CD4-positive, CD25-positive, alpha-beta regulatory T cell (primary cell): ENCODE measurements around the gene TPRG1. TPM values are rescaled to one million over a fixed set of nuclear protein-coding genes. Genes with fewer than 3 reads are reported as not detected.

Experiments used
- ATAC-seq, 2 donors: fragments of 150-1000 bp; cut with Tn5 transposase; one replicate each; pipeline ENCODE4 v1.10.0; 2021; ENCODE audit warnings: low read depth in 2 of 2, moderate number of reproducible peaks in 2 of 2, moderate library complexity in 1 of 2
- DNase-seq, 3 donors: peaks; one replicate each; pipeline versions ENCODE4 v3.0.0 to v3.0.0-alpha.2; 2012 to 2022; ENCODE audit warnings: mixed read lengths in 1 of 3
- H3K27ac ChIP-seq: one replicate; pipeline ENCODE4 v1.7.0; 2013; ENCODE audit warnings: mild to moderate bottlenecking, low read length; ENCODE audit not compliant: insufficient read depth, poor library complexity, severe bottlenecking
- H3K27me3 ChIP-seq: one replicate; pipeline ENCODE4 v1.7.0; 2013; ENCODE audit warnings: low read length; ENCODE audit not compliant: control insufficient read depth, insufficient read depth
- H3K36me3 ChIP-seq: one replicate; pipeline ENCODE4 v1.7.0; 2013; ENCODE audit warnings: mild to moderate bottlenecking, low read length, moderate library complexity; ENCODE audit not compliant: control insufficient read depth, insufficient read depth
- H3K4me1 ChIP-seq: 2 replicates; pipeline ENCODE4 v1.7.0; 2013; ENCODE audit warnings: mild to moderate bottlenecking, low read length; ENCODE audit not compliant: insufficient read depth, control insufficient read depth, poor library complexity, severe bottlenecking
- H3K4me3 ChIP-seq: one replicate; pipeline ENCODE4 v1.7.0; 2013; ENCODE audit warnings: low read depth, mild to moderate bottlenecking, low read length, moderate library complexity
- H3K9me3 ChIP-seq, 2 experiments: 1 replicate in 1 of 2; 2 replicates in 1 of 2; pipeline ENCODE4 v1.7.0; 2013; ENCODE audit warnings: low read length in 2 of 2, mild to moderate bottlenecking in 1 of 2, moderate library complexity in 1 of 2; ENCODE audit not compliant: control insufficient read depth in 2 of 2
- H3K27ac Mint-ChIP-seq, 3 donors: one replicate each; pipeline ENCODE4 v1.8.0; 2020 to 2022; ENCODE audit warnings: mild to moderate bottlenecking in 3 of 3, mixed read lengths in 3 of 3, moderate library complexity in 2 of 3
- H3K27me3 Mint-ChIP-seq: one replicate; pipeline ENCODE4 v1.8.0; 2022; ENCODE audit warnings: mild to moderate bottlenecking, mixed read lengths
- H3K36me3 Mint-ChIP-seq: one replicate; pipeline ENCODE4 v1.8.0; 2020; ENCODE audit warnings: mixed read lengths
- H3K4me1 Mint-ChIP-seq, 4 donors: one replicate each; pipeline ENCODE4 v1.8.0; 2020 to 2022; ENCODE audit warnings: mixed read lengths in 4 of 4, mild to moderate bottlenecking in 1 of 4
- H3K4me3 Mint-ChIP-seq, 4 donors: one replicate each; pipeline ENCODE4 v1.8.0; 2020 to 2022; ENCODE audit warnings: mild to moderate bottlenecking in 4 of 4, mixed read lengths in 4 of 4, moderate library complexity in 3 of 4
- H3K9me3 Mint-ChIP-seq, 7 donors: one replicate each; pipeline ENCODE4 v1.8.0; 2020 to 2022; ENCODE audit warnings: mixed read lengths in 7 of 7, mild to moderate bottlenecking in 3 of 7, moderate library complexity in 2 of 7
- polyA plus RNA-seq, 4 donors: library from polyadenylated mRNA; unstranded; fragments of 300-500 nt; fragmentation: Illumina TruSeq; gene quantifications; one replicate each; pipeline ENCODE4 v1.2.3, GENCODE V29; 2021
- total RNA-seq: library from RNA; stranded (reverse); gene quantifications from one replicate; pipeline ENCODE4 v1.2.3, GENCODE V29; 2022

Gene TPRG1, protein sequence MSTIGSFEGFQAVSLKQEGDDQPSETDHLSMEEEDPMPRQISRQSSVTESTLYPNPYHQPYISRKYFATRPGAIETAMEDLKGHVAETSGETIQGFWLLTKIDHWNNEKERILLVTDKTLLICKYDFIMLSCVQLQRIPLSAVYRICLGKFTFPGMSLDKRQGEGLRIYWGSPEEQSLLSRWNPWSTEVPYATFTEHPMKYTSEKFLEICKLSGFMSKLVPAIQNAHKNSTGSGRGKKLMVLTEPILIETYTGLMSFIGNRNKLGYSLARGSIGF
- total RNA-seq (5.5 TPM), polyA plus RNA-seq (10 to 100 TPM in 1 of 4 donors, 1 to 10 TPM in 3; 1.5 to 10.8 (median 3.7) TPM)

DNA sequence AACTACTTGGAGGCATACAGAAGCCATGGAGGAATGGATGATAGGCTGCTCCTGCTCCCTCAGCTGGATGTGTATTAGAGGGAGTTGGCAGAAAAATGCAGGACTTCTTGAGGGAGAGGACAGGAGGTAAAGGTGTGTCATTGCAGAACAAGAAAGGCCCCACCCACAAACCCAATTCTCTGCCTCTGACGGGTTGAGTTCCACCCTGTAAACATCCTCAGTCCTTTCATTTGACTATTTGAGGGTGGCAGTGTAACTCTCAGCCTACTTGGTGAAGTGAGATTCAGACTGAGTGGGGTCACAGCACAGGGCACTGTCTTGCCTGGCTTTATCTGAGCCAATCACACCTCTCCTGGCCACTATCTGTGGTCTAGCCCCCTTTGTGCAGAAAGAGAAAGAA, at the start of gene TPRG1:
Gene TPRG1, plus strand, starts transcription at position 265 of the 400 bp plus-strand sequence. CDS start 35,414 bp downstream, outside the sequence.
- no peaks in the 10 kb centered on the region for H3K27me3 Mint-ChIP-seq
- no peaks in the 10 kb centered on the region for H3K36me3 Mint-ChIP-seq
- Histone ChIP-seq H3K9me3 (no peaks in the 10 kb centered on the region), H3K27ac (peak within 1 kb of the TSS; percentile 51), H3K4me1 (peaks cover 12% of the 10 kb centered on the region), H3K27me3 (no peaks in the 10 kb centered on the region), H3K36me3 (no peaks in the 10 kb centered on the region), H3K4me3 (peak within 1 kb of the TSS; percentile 9)
- H3K9me3 Mint-ChIP-seq = peaks cover 0 to 3% (median 0%) of the 10 kb centered on the region in 7 donors
- H3K4me3 Mint-ChIP-seq = peak within 1 kb of the TSS; percentile 3 to 81 (median 32)
- ATAC-seq (peak; percentile 69 to 72), DNase-seq (peak in 2 of 3 donors; percentile 24 to 69)
- H3K4me1 Mint-ChIP-seq = peaks cover 18 to 23% (median 22%) of the 10 kb centered on the region in 4 donors
- peak within 1 kb of the TSS; percentile 39 to 59 (median 48) for H3K27ac Mint-ChIP-seq

DNA sequence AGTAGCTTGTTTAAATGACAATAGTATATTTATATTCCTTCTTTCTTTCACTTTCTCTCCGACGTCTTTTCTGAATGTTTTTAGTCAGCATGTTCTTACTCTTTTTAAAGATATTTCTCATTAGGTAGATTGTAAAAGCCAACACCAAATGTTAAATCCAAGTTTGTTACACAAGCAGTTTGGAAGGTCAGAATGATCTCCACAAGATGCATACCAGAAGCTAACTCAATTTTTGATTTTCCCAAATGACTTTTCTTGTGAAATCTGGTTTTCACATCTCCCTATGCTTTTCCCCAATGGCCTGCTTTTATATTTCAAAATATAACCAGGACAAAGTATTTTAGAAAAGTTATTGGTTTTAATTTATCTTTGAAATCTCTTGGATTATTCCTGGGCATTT, 49.7 kb upstream of the TPRG1 start:
- Mint-ChIP-seq H3K9me3 (peaks cover 0 to 14% (median 6%) of the 10 kb centered on the region in 7 donors), H3K4me3 (peak overlapping the region; percentile 56 to 73 (median 72)), H3K27me3 (no peaks in the 10 kb centered on the region), H3K36me3 (peaks cover 9% of the 10 kb centered on the region), H3K4me1 (peaks cover 11 to 46% (median 34%) of the 10 kb centered on the region in 4 donors), H3K27ac (peak overlapping the region in 1 of 3 donors; percentile 51)
- peak overlapping the region; percentile 79 for H3K4me3 ChIP-seq
- DNase-seq (no peak), ATAC-seq (no peak)
- H3K36me3 ChIP-seq = no peaks in the 10 kb centered on the region
- H3K27me3 ChIP-seq = no peaks in the 10 kb centered on the region
- H3K4me1 ChIP-seq = peaks cover 11% of the 10 kb centered on the region
- peaks cover 0 to 13% of the 10 kb centered on the region in 2 experiments for H3K9me3 ChIP-seq
- no peak overlapping the region for H3K27ac ChIP-seq

DNA sequence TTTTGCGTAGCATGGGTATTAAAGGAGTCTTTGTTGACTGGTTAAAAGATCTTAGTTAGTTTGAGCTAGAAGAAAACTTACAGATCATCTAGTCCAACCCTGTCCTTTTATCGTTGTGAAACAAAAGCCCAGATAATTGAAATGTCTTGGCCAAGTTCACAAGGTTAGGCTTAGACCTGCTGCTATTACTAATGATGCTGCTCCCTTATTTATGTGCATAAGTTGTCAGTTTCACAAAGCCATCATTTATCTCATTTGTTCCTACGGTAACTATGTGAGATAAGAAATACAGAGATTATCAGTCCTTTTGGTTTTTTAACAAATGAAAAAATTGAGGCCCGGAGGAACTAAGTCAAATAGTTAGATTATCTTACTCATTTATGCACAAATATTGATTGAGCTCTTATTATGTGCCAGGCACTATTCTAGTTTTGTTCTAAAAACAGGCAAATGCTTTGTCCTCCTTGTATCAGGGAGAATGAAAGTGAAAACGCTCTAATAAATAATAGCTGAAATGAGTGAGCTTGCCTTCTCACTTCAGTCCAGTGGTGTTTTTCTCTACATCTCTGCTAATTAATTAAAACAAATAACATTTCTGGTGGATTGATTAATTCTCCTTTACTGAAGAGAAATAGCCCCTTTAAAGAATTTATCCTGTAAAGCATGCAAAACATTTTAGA, 49.1 kb upstream of the TPRG1 start:
- peak overlapping the region; percentile 79 for H3K4me3 ChIP-seq
- peaks cover 8% of the 10 kb centered on the region for H3K36me3 Mint-ChIP-seq
- H3K4me1 Mint-ChIP-seq = peaks cover 11 to 46% (median 34%) of the 10 kb centered on the region in 4 donors
- peak overlapping the region; percentile 34 for H3K27ac ChIP-seq
- H3K27me3 ChIP-seq = no peaks in the 10 kb centered on the region
- H3K36me3 ChIP-seq = no peaks in the 10 kb centered on the region
- ATAC-seq (no peak), DNase-seq (no peak)
- peaks cover 0 to 13% of the 10 kb centered on the region in 2 experiments for H3K9me3 ChIP-seq
- H3K4me3 Mint-ChIP-seq = peak overlapping the region; percentile 56 to 73 (median 72)
- H3K27ac Mint-ChIP-seq = peak overlapping the region in 1 of 3 donors; percentile 51
- peaks cover 11% of the 10 kb centered on the region for H3K4me1 ChIP-seq
- H3K27me3 Mint-ChIP-seq = no peaks in the 10 kb centered on the region
- H3K9me3 Mint-ChIP-seq = peaks cover 0 to 14% (median 6%) of the 10 kb centered on the region in 7 donors

DNA sequence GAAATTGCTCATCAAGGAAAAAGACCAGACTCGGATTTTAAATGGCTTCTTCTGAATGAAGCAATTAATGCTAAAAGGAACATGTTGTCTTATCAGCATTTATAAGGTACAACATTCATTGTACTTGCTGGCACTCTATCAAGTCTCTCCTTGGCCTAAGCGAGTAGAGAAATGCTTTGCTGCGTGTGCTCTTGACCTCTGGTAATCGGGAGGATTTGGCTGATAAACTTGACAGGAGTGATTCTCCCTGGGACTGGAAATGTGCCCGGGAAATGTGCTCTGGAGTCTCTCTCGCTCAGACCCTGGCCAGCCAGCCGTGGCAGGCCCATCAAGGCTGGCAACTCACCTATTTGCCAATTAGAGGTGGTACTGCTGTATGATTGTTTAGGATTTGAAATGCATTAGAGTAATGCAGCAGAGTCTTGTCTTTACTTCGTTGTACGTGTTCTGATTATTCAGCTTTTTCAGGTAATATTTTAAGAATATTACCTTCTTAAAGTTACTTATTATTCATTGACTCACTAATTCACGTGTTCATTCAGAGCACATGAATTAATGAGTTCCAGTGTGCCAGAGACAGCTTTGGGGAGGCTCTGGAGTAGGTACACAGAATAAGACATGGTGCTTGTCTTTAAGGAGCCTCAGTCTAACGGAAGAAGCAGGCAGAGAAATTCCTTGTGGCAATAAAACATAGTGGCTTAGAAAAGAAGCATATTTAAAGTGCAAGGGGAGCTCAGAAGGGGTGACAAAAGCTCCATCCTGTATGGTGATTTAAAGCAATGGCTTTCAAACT, 48.0 kb upstream of the TPRG1 start:
- no peak for ATAC-seq
- Histone ChIP-seq H3K9me3 (peaks cover 0 to 13% of the 10 kb centered on the region in 2 experiments), H3K27ac (no peak overlapping the region), H3K4me3 (no peak overlapping the region), H3K27me3 (no peaks in the 10 kb centered on the region), H3K4me1 (peaks cover 11% of the 10 kb centered on the region), H3K36me3 (no peaks in the 10 kb centered on the region)
- Mint-ChIP-seq H3K4me1 (peaks cover 11 to 46% (median 34%) of the 10 kb centered on the region in 4 donors), H3K36me3 (peaks cover 3% of the 10 kb centered on the region), H3K27ac (no peak overlapping the region), H3K9me3 (peaks cover 0 to 10% (median 2%) of the 10 kb centered on the region in 7 donors), H3K4me3 (peak overlapping the region in 1 of 4 donors; percentile 72), H3K27me3 (no peaks in the 10 kb centered on the region)
- DNase-seq = no peak

DNA sequence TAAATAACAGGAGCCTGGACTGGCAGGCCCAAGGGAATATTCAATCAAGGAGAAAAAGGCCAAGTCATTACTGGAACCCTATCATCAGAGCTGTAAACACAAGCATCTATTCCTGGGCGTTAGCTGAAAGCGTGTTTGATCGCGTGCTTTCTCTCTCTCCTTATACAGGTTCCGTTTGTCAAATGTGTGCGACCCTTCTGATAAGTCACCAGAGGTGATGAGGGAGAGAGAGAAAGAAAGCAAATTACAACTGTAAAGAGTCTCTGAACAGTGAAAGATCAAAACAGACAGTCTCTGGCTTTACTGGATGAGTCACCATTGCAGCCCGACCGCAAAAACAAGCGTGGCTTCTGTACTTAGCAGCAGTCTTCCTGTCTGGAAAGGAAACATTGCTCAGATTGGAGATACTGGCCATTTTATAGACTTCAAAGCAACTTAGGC, 39.5 kb upstream of the TPRG1 start:
- Mint-ChIP-seq H3K27ac (peak overlapping the region; percentile 90 to 99 (median 95)), H3K36me3 (peaks cover 5% of the 10 kb centered on the region), H3K27me3 (no peaks in the 10 kb centered on the region), H3K9me3 (peaks cover 0 to 11% (median 3%) of the 10 kb centered on the region in 7 donors), H3K4me3 (peak overlapping the region; percentile 55 to 81 (median 70)), H3K4me1 (peaks cover 21 to 35% (median 27%) of the 10 kb centered on the region in 4 donors)
- peaks cover 23% of the 10 kb centered on the region for H3K4me1 ChIP-seq
- DNase-seq (peak; percentile 61 to 95 (median 72)), ATAC-seq (peak; percentile 96 to 97)
- H3K9me3 ChIP-seq = no peaks in the 10 kb centered on the region
- peak overlapping the region; percentile 84 for H3K27ac ChIP-seq
- H3K36me3 ChIP-seq = no peaks in the 10 kb centered on the region
- H3K27me3 ChIP-seq = no peaks in the 10 kb centered on the region
- peak overlapping the region; percentile 71 for H3K4me3 ChIP-seq

DNA sequence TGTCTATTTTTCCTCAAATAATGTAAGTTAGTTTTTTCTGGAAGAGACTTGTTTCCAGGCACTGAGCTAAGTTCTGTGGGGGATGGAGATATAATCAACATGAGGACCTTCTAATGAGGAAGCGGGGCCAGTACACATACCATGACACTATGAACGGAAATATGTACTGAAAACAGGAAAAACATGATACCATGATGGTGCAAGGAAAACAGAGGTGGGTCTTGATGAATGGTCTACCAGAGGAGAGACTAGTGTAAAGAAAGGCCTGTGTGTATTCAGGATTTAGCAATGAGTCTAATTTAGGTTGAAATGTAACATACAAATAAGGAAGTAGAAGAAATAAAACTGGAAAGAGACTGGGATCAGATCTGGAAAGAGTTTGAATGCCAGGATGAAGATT, 38.9 kb upstream of the TPRG1 start:
- ATAC-seq = no peak
- peaks cover 23 to 36% (median 27%) of the 10 kb centered on the region in 4 donors for H3K4me1 Mint-ChIP-seq
- H3K9me3 Mint-ChIP-seq = peaks cover 0 to 11% (median 3%) of the 10 kb centered on the region in 7 donors
- no peaks in the 10 kb centered on the region for H3K27me3 Mint-ChIP-seq
- H3K4me1 ChIP-seq = peaks cover 23% of the 10 kb centered on the region
- H3K4me3 Mint-ChIP-seq = peak overlapping the region in 3 of 4 donors; percentile 22 to 81 (median 62)
- H3K9me3 ChIP-seq = no peaks in the 10 kb centered on the region
- peak overlapping the region; percentile 84 for H3K27ac ChIP-seq
- no peaks in the 10 kb centered on the region for H3K36me3 ChIP-seq
- H3K27me3 ChIP-seq = no peaks in the 10 kb centered on the region
- no peak for DNase-seq
- H3K4me3 ChIP-seq = peak overlapping the region; percentile 71
- peaks cover 5% of the 10 kb centered on the region for H3K36me3 Mint-ChIP-seq
- peak overlapping the region; percentile 90 to 95 (median 94) for H3K27ac Mint-ChIP-seq

DNA sequence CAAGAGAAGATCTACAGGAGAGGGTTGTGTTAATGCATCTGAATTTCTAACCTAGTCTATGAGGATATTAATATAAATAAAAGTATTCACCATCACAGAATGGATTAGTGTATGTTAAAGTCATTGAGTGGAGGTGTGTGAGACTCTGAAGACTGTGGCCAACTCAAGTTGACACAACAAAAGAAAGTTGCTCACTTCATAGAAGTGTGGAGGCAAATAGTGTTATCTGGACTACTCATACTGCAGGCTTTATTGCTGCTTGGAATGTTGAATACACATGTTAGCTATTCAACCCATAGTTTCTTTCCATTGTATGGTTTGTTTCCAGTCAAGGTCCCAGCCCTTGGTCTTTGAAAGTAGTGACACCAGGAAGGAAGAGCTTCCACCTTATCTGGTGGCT, 38.0 kb upstream of the TPRG1 start:
- ATAC-seq = no peak
- Mint-ChIP-seq H3K36me3 (peaks cover 5% of the 10 kb centered on the region), H3K4me3 (no peak overlapping the region)

More for the DNA sequence above, 38.0 kb upstream of the TPRG1 start:
- Mint-ChIP-seq H3K27ac (peak overlapping the region; percentile 70 to 95 (median 94)), H3K27me3 (no peaks in the 10 kb centered on the region), H3K4me1 (peaks cover 25 to 40% (median 27%) of the 10 kb centered on the region in 4 donors), H3K9me3 (peaks cover 0 to 11% (median 3%) of the 10 kb centered on the region in 7 donors)
- Histone ChIP-seq H3K9me3 (no peaks in the 10 kb centered on the region), H3K4me1 (peaks cover 23% of the 10 kb centered on the region), H3K27ac (no peak overlapping the region), H3K4me3 (no peak overlapping the region), H3K27me3 (no peaks in the 10 kb centered on the region), H3K36me3 (no peaks in the 10 kb centered on the region)
- no peak for DNase-seq
